Stimulated activated CD8-positive, alpha-beta memory T cell treated with anti-CD3 and anti-CD28 coated beads, Interleukin-4, amount 100 ng/mL, for 24 hours (primary cell): Measurements from ENCODE around the gene SPATA17.
"Not testable (repeated sequence)": the region's sequence is repeated elsewhere in the genome, so short reads cannot be mapped to it uniquely, and the experiment has no call there.

Experiments used
- DNase-seq: peaks from one replicate; pipeline ENCODE4 v3.0.0-alpha.2; 2020; ENCODE audit warnings: low read depth

SPATA17 gene

GRCh38 chr1:217674028-217674729, 43.0 kb downstream of the SPATA17 start:
- DNase-seq: no peak

GRCh38 chr1:217681806-217682205, 50.7 kb downstream of the SPATA17 start:
- DNase-seq: no peak

GRCh38 chr1:217687511-217687910, 56.4 kb downstream of the SPATA17 start:
- DNase-seq: no peak

- not testable (repeated sequence) for DNase-seq
Measured at GRCh38 chr1:217696140-217696539, 65.0 kb downstream of the SPATA17 start.

- DNase-seq: no peak
Measured at GRCh38 chr1:217703326-217703725, 72.2 kb downstream of the SPATA17 start.

GRCh38 chr1:217712925-217713597, 81.9 kb downstream of the SPATA17 start:
- no peak for DNase-seq

GRCh38 chr1:217715681-217716080, 84.5 kb downstream of the SPATA17 start:
- DNase-seq: no peak

- no peak for DNase-seq
Measured at GRCh38 chr1:217717959-217718358, 86.8 kb downstream of the SPATA17 start.

GRCh38 chr1:217718873-217719272, 87.7 kb downstream of the SPATA17 start:
- DNase-seq: no peak

GRCh38 chr1:217721692-217722091, 90.5 kb downstream of the SPATA17 start:
- DNase-seq: no peak

GRCh38 chr1:217734973-217735372, 103.8 kb downstream of the SPATA17 start:
- no peak for DNase-seq

- DNase-seq: no peak
Measured at GRCh38 chr1:217747156-217747769, 116.1 kb downstream of the SPATA17 start.

- no peak for DNase-seq
Measured at GRCh38 chr1:217769768-217770167, 138.6 kb downstream of the SPATA17 start.

GRCh38 chr1:217770918-217771317, 139.8 kb downstream of the SPATA17 start:
- no peak for DNase-seq

- DNase-seq: no peak
Measured at GRCh38 chr1:217776693-217777092, 145.5 kb downstream of the SPATA17 start.

- DNase-seq: no peak
Measured at GRCh38 chr1:217781056-217781455, 149.9 kb downstream of the SPATA17 start.

- DNase-seq: no peak
Measured at GRCh38 chr1:217791091-217791490, 159.9 kb downstream of the SPATA17 start.

- no peak for DNase-seq
Measured at GRCh38 chr1:217805792-217806191, 174.6 kb downstream of the SPATA17 start.

- no peak for DNase-seq
Measured at GRCh38 chr1:217812175-217812574, 181.0 kb downstream of the SPATA17 start.

GRCh38 chr1:217813031-217813430, 181.9 kb downstream of the SPATA17 start:
- DNase-seq: no peak

GRCh38 chr1:217837691-217838090, 206.5 kb downstream of the SPATA17 start:
- no peak for DNase-seq

- DNase-seq: no peak
Measured at GRCh38 chr1:217839161-217839560, 208.0 kb downstream of the SPATA17 start.

- DNase-seq: no peak
Measured at GRCh38 chr1:217846733-217847132, 215.6 kb downstream of the SPATA17 start.
